K562 (cell line): ENCODE results near the gene KCNG4. TPM values are rescaled to one million over a fixed set of nuclear protein-coding genes. Genes with fewer than 3 reads are reported as not detected.

ENCODE experiments used
- ATAC-seq: fragments of 200-7000 bp; cut with Tn5 transposase; 3 replicates; pipeline ENCODE4 v1.9.1; 2020; ENCODE audit warnings: moderate library complexity
- BruUV-seq: library from RNA; stranded (reverse); fragments of 400-500 nt; replicated peaks from 2 replicates; lab custom pipeline; 2021; lab: Mats Ljungman, UMichigan
- CTCF ChIA-PET: fragments of 300-600 bp; formaldehyde crosslinking; extraction: SDS; loops from one replicate; lab custom pipeline; 2021; ENCODE audit warnings: low intra/inter-chr PET ratio; lab: Yijun Ruan, JAX
- POLR2A ChIA-PET: fragments of 300-600, 350-650 bp; sonication (Branson Sonifier 250); formaldehyde crosslinking; extraction: SDS; loops from one replicate; lab custom pipeline; 2021; ENCODE audit warnings: antibody characterized with exemption, inconsistent platforms; lab: Yijun Ruan, JAX
- DNase-seq, 4 experiments: peaks; one replicate each; pipeline versions ENCODE4 v3.0.0 to v3.0.0-alpha.2; 2011 to 2018; ENCODE audit warnings: low spot score in 3 of 4, mixed read lengths in 3 of 4; ENCODE audit errors: extremely low read depth in 1 of 4
- FAIRE-seq: peaks from 2 replicates; lab custom pipeline; 2011; peaks lifted over from hg19 to GRCh38; lab: Jason Lieb, UNC
- H2AFZ ChIP-seq: 2 replicates; pipeline ENCODE4 v1.6.0; 2011; ENCODE audit warnings: low read depth, low read length, control low read depth, inconsistent platforms
- H3K27ac ChIP-seq: fragments of 200-600 bp; 3 replicates; pipeline ENCODE4 v1.8.0; 2011; ENCODE audit warnings: low read depth, mild to moderate bottlenecking, control low read depth, inconsistent platforms, low read length, moderate library complexity, mixed read lengths; ENCODE audit errors: extremely low read depth
- H3K27me3 ChIP-seq, 2 experiments: fragments of 300-600 bp in 1 of 2; 2 replicates in 1 of 2; 3 replicates in 1 of 2; pipeline versions ENCODE4 v1.6.0 to v1.8.0; 2011; ENCODE audit warnings: inconsistent platforms in 2 of 2, low read length in 2 of 2, mild to moderate bottlenecking in 1 of 2, mixed read lengths in 1 of 2, moderate library complexity in 1 of 2; ENCODE audit not compliant: control insufficient read depth in 2 of 2, insufficient read depth in 2 of 2
- H3K36me3 ChIP-seq: fragments of 300-600 bp; 3 replicates; pipeline ENCODE4 v1.8.0; 2011; ENCODE audit warnings: mild to moderate bottlenecking, low read length, inconsistent platforms; ENCODE audit not compliant: control insufficient read depth, insufficient read depth
- H3K4me1 ChIP-seq, 2 experiments: fragments of 200-600 bp in 1 of 2; replicated peaks in 1 of 2; 2 replicates in 1 of 2; 3 replicates in 1 of 2; pipeline versions ENCODE4 v1.5.1 to v1.8.0; 2011; ENCODE audit warnings: inconsistent platforms in 2 of 2, low read length in 2 of 2, mild to moderate bottlenecking in 1 of 2, mixed read lengths in 1 of 2, moderate library complexity in 1 of 2; ENCODE audit not compliant: control insufficient read depth in 2 of 2, insufficient read depth in 2 of 2
- H3K4me2 ChIP-seq: 2 replicates; pipeline ENCODE4 v1.6.1; 2011; ENCODE audit warnings: low read length, control low read depth, inconsistent platforms, mixed read lengths; ENCODE audit not compliant: insufficient read depth
- H3K4me3 ChIP-seq: fragments of 200-600 bp; sonication (generic), shearing (Covaris generic); 2 replicates; pipeline ENCODE4 v1.5.1; 2016; ENCODE audit warnings: control low read depth, inconsistent platforms
- H3K79me2 ChIP-seq: fragments of 200-600 bp; 3 replicates; pipeline ENCODE4 v1.8.0; 2011; ENCODE audit warnings: low read length, inconsistent platforms; ENCODE audit not compliant: control insufficient read depth, insufficient read depth
- H3K9ac ChIP-seq, 2 experiments: 2 replicates each; pipeline versions ENCODE4 v1.6.0 to v1.6.1; 2011; ENCODE audit warnings: low read depth in 2 of 2, low read length in 2 of 2, control low read depth in 1 of 2, inconsistent platforms in 1 of 2, mild to moderate bottlenecking in 1 of 2, mixed read lengths in 1 of 2; ENCODE audit not compliant: insufficient read depth in 1 of 2
- H3K9me1 ChIP-seq: one replicate; pipeline ENCODE4 v1.6.0; 2011; ENCODE audit warnings: inconsistent platforms, mild to moderate bottlenecking, low read length, moderate library complexity; ENCODE audit not compliant: control insufficient read depth, insufficient read depth
- H3K9me3 ChIP-seq: replicated peaks from 2 replicates; pipeline ENCODE4 v1.5.1; 2011; ENCODE audit warnings: low read depth, low read length, inconsistent platforms; ENCODE audit not compliant: control insufficient read depth, insufficient read depth
- H4K20me1 ChIP-seq: replicated peaks from 2 replicates; pipeline ENCODE4 v1.6.1; 2011; ENCODE audit warnings: low read length, inconsistent platforms, mixed read lengths; ENCODE audit not compliant: control insufficient read depth, insufficient read depth
- ASH1L ChIP-seq: fragments of 450-650 bp; IDR thresholded peaks from 2 replicates; pipeline ENCODE4 v1.6.1; 2018; ENCODE audit warnings: borderline replicate concordance, mild to moderate bottlenecking, low read depth; ENCODE audit not compliant: partially characterized antibody
- CBFA2T2 ChIP-seq: fragments of 450-650 bp; conservative IDR thresholded peaks from 2 replicates; pipeline ENCODE4 v1.6.1; 2017; ENCODE audit warnings: mild to moderate bottlenecking
- CBFA2T3 ChIP-seq: fragments of 450-650 bp; IDR thresholded peaks from 2 replicates; pipeline ENCODE4 v1.6.1; 2017
- GTF3C2 ChIP-seq: IDR thresholded peaks from 3 replicates; pipeline ENCODE4 v1.6.1; 2011; ENCODE audit warnings: borderline replicate concordance, mild to moderate bottlenecking, moderate library complexity; ENCODE audit not compliant: insufficient read length; ENCODE audit errors: extremely low read depth
- HNRNPL ChIP-seq: fragments of 200-400 bp; formaldehyde crosslinking; IDR thresholded peaks from 2 replicates; pipeline ENCODE4 v1.6.1; 2017; ENCODE audit warnings: low read depth, mild to moderate bottlenecking, low read length
- NCOA1 ChIP-seq: fragments of 450-650 bp; IDR thresholded peaks from 2 replicates; pipeline ENCODE4 v1.6.1; 2016; ENCODE audit warnings: low read depth
- TAL1 ChIP-seq: fragments of 450-650 bp; IDR thresholded peaks from 2 replicates; pipeline ENCODE4 v1.6.1; 2016; ENCODE audit warnings: mild to moderate bottlenecking
- ZEB2 ChIP-seq: fragments of 450-650 bp; IDR thresholded peaks from 2 replicates; pipeline ENCODE4 v1.6.1; 2016
- ZNF766 ChIP-seq: fragments of 200-800 bp; sonication (Bioruptor generic); conservative IDR thresholded peaks from 2 replicates; pipeline ENCODE4 v1.6.1; 2016; ENCODE audit warnings: missing genetic modification characterization, missing compliant biosample characterization
- WGBS: fragments of 100-300 bp; shearing (Covaris generic); methylation state at CpG from one replicate; pipeline ENCODE4 v1.1.6; 2016; ENCODE audit warnings: low coverage, mixed read lengths; ENCODE audit not compliant: insufficient coverage; ENCODE audit errors: missing lambda C conversion rate; 5-methylcytosine and 5-hydroxymethylcytosine counted together
- in situ Hi-C: fragments of 300-500 bp; cut with MboI; formaldehyde crosslinking; loops from 4 replicates; pipeline ENCODE4 v1.15.0; 2018; ENCODE audit warnings: inconsistent platforms, mixed read lengths
- intact Hi-C: fragments of 100-400 bp; cut with micrococcal nuclease; formaldehyde crosslinking; loops from 2 replicates; pipeline ENCODE4 v1.14.2; 2022
- polyA plus RNA-seq, 8 experiments: library from polyadenylated mRNA; depleted of rRNA in 4 of 8; stranded (reverse) in 5 of 8; unstranded in 3 of 8; fragments of >200 nt; fragmentation: Nextera tagmentation in 2 of 8; fragmentation: Illumina TruSeq in 1 of 8; extraction: Ambion mirVana in 2 of 8; extraction: Trizol in 1 of 8; gene quantifications; 2 replicates each; pipeline versions ENCODE4 v1.2.1 to v1.2.3, GENCODE V29; 2011 to 2014; ENCODE audit warnings: inconsistent platforms in 1 of 8, missing spikeins in 1 of 8
- total RNA-seq, 7 experiments: library from RNA; depleted of rRNA in 6 of 7; stranded (reverse); fragments of >200 nt in 6 of 7; fragmentation: Illumina TruSeq in 2 of 7; extraction: Trizol in 2 of 7; gene quantifications; 2 replicates each; pipeline versions ENCODE4 v1.2.1 to v1.2.3, GENCODE V29; 2011 to 2021; ENCODE audit warnings: low replicate concordance in 1 of 7

KCNG4 gene
- total and polyA plus RNA-seq, 9 of the 15 experiments (the other 6 are each of a cell fraction or from before 2014, with no cell fraction given) = not detected

- Histone ChIP-seq H2AFZ (no peak overlapping the region), H3K79me2 (no peaks in the 10 kb centered on the region), H3K27me3 (peaks cover 6 to 34% of the 10 kb centered on the region in 2 experiments; a peak in 4 of 5 replicates), H3K9me1 (no peaks in the 10 kb centered on the region), H3K27ac (no peak overlapping the region), H3K9ac (peak overlapping the region in 1 of 2 experiments; percentile 77; a peak in 2 of 4 replicates), H3K4me2 (no peak overlapping the region), H3K4me3 (no peak overlapping the region), H4K20me1 (no peaks in the 10 kb centered on the region), H3K9me3 (no peaks in the 10 kb centered on the region), H3K4me1 (peaks cover 6 to 16% of the 10 kb centered on the region in 2 experiments; a peak in 4 of 5 replicates), H3K36me3 (no peaks in the 10 kb centered on the region)
- no TSS peak for BruUV-seq
- in situ Hi-C loops = no loop called here
- CTCF ChIA-PET = no interaction called here
- intact Hi-C loops = no loop called here
- DNase-seq (peak in 1 of 4 experiments; percentile 26), ATAC-seq (peak; percentile 72), FAIRE-seq (no peak)
- WGBS = 21% methylated on average over 8 of the region's 8 CpGs
- POLR2A ChIA-PET = interaction anchor here (0.6 to 1.1 kb wide), 6 partner anchors 8 to 765 kb away, joined by 3 to 5 read pairs (median 4); no protein-coding TSS in a partner anchor
- TF ChIP-seq CBFA2T2 (peak; percentile 26; the same call in 1 of the 2 replicates), CBFA2T3 (0 out of 2 replicates have a peak, but pooled peaks have one; percentile 29), ZEB2 (no peak), TAL1 (peak; percentile 31; the same call in 1 of the 2 replicates)
Observed at GRCh38 chr16:84207879-84208278, 31.9 kb downstream of the KCNG4 start.

GRCh38 chr16:84207251-84207650 is 32.6 kb downstream of the KCNG4 start:
- ChIA-PET CTCF (interaction anchor here (0.6 kb wide), 1 partner anchor 494 kb away, joined by 7 read pairs; no protein-coding TSS in a partner anchor), POLR2A (interaction anchor here (0.8 to 1.1 kb wide), 5 partner anchors 8 to 21 kb away, joined by 3 to 5 read pairs (median 4); no protein-coding TSS in a partner anchor)
- H3K4me2 ChIP-seq = no peak overlapping the region
- H3K4me3 ChIP-seq = no peak overlapping the region
- no peak overlapping the region for H3K9ac ChIP-seq
- FAIRE-seq (no peak), ATAC-seq (peak; percentile 17; the same call in 2 of the 3 replicates), DNase-seq (no peak)
- H3K9me3 ChIP-seq = no peaks in the 10 kb centered on the region
- H3K9me1 ChIP-seq = no peaks in the 10 kb centered on the region
- in situ Hi-C loops = no loop called here
- no peak overlapping the region for H3K27ac ChIP-seq
- no peak for TF ChIP-seq HNRNPL
- TF ChIP-seq NCOA1 = no peak
- no peak for TF ChIP-seq ASH1L
- no peak for TF ChIP-seq GTF3C2
- no peak for TF ChIP-seq ZNF766 (CRISPR knock-in tag)
- peaks cover 6 to 16% of the 10 kb centered on the region in 2 experiments; a peak in 4 of 5 replicates for H3K4me1 ChIP-seq
- H3K27me3 ChIP-seq = peaks cover 10 to 29% of the 10 kb centered on the region in 2 experiments; a peak in 4 of 5 replicates
- BruUV-seq = no TSS peak
- WGBS = 10% methylated on average over 6 of the region's 6 CpGs
- no peaks in the 10 kb centered on the region for H4K20me1 ChIP-seq
- H2AFZ ChIP-seq = no peak overlapping the region
- H3K79me2 ChIP-seq = no peaks in the 10 kb centered on the region
- H3K36me3 ChIP-seq = no peaks in the 10 kb centered on the region
- intact Hi-C loops = no loop called here
